ENCODE results near the gene LRGUK.

LRGUK gene

GRCh38 chr7:134262322-134262721 lies 135.2 kb downstream of the LRGUK start:
- TF ChIP-seq CTCF (IDR thresholded peaks at IDR 0.05; ENCODE audit: insufficient read depth, missing control alignments) = no peak
- no peak for DNase-seq (ENCODE audit: insufficient read length, low spot score)
- no peak for FAIRE-seq

- no peak for FAIRE-seq
- no peak for DNase-seq (ENCODE audit: insufficient read length, low spot score)
Measured at GRCh38 chr7:134276951-134277350, 149.8 kb downstream of the LRGUK start.

GRCh38 chr7:134278502-134279153 lies 151.5 kb downstream of the LRGUK start:
- FAIRE-seq = no peak
- no peak for TF ChIP-seq CTCF (IDR thresholded peaks at IDR 0.05; ENCODE audit: insufficient read depth, missing control alignments)

More at GRCh38 chr7:134276951-134277350, 149.8 kb downstream of the LRGUK start:
- no peak for TF ChIP-seq CTCF (IDR thresholded peaks at IDR 0.05; ENCODE audit: insufficient read depth, missing control alignments)

DNA sequence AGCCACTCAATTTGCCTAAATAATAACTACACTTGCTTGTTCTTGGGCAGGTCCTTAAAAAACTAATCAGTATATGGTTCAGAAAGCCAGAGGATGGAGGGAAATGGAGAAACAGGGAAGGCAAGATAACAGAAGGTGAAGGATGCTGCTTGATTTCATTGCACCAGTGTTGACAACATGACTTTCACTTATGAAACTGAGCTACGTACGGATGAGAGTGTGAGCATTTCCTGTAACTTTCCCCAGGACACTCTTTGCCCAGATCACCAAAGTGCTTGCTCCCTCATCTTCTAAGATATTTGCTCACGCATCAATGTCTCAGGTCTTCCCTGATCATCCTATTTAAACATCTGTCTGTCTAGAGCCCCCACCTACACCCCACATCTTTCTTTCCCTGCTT lies 152.2 kb downstream of the LRGUK start:
- no peak for TF ChIP-seq CTCF (IDR thresholded peaks at IDR 0.05; ENCODE audit: insufficient read depth, missing control alignments)
- no peak for FAIRE-seq
- DNase-seq (ENCODE audit: insufficient read length, low spot score) = no peak

More at GRCh38 chr7:134278502-134279153, 151.5 kb downstream of the LRGUK start:
- DNase-seq (ENCODE audit: insufficient read length, low spot score) = no peak

DNA sequence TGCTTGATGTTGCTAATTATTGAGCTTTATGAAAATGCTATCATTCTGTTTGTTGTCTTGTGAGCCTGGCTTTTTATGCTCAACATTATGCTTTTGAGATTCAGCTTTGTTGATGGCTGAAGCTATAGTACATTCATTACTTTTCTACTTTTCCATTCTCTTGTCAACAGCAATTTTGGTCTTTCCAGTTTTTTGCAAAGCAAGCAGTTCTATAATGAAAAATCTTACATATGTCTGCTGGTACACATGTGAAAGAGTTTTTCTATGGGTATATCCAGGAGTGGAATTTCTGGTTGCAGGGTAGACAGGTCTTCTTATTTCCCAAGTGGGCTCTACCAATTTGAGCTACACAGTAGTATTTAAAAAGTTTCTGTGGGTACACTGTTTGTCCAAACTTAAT lies 152.8 kb downstream of the LRGUK start:
- no peak for TF ChIP-seq CTCF (IDR thresholded peaks at IDR 0.05; ENCODE audit: insufficient read depth, missing control alignments)
- FAIRE-seq (no peak), DNase-seq (ENCODE audit: insufficient read length, low spot score) (no peak)

GRCh38 chr7:134280508-134280907 lies 153.4 kb downstream of the LRGUK start:
- FAIRE-seq = no peak
- TF ChIP-seq CTCF (IDR thresholded peaks at IDR 0.05; ENCODE audit: insufficient read depth, missing control alignments) = no peak
- no peak for DNase-seq (ENCODE audit: insufficient read length, low spot score)

DNA sequence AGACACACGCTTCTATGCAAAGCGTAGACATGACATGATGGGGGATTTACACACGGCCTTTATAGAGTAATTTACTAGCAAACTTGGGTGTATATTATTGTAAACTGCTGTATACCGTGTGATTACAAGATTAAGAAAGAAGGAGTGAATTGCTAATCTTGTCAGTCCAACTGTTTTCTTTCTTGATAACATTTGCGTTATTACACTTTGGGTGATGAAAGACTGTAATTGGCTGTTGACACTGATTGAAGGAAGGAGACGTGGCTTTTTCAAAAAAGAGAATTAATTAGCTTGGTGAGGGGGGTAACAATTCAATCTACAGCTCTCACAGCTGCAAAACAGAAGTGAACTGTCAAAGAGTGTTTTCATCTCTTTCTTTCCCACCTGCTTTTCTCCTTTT lies 156.9 kb downstream of the LRGUK start:
- no peak for DNase-seq (ENCODE audit: insufficient read length, low spot score)
- no peak for TF ChIP-seq CTCF (IDR thresholded peaks at IDR 0.05; ENCODE audit: insufficient read depth, missing control alignments)
- no peak for FAIRE-seq

All from D721Med (cell line).